Sciatic nerve (tissue), 2 donors: ENCODE measurements around the gene HSFX2. TPM values are rescaled to one million over a fixed set of nuclear protein-coding genes. Genes with fewer than 3 reads are reported as not detected.
"Not testable (repeated sequence)": the region's sequence is repeated elsewhere in the genome, so short reads cannot be mapped to it uniquely, and the experiment has no call there.

Source experiments
- ATAC-seq: fragments of 200-7000 bp; cut with Tn5 transposase; one replicate; pipeline ENCODE4 v1.9.1; 2020; ENCODE audit warnings: mild to moderate bottlenecking, moderate library complexity
- DNase-seq: peaks from one replicate; pipeline ENCODE4 v3.0.0-alpha.2; 2020; ENCODE audit warnings: low spot score
- intact Hi-C: fragments of 100-400 bp; cut with DNase I; formaldehyde crosslinking; loops from one replicate; pipeline ENCODE4 v1.14.2; 2022
- total RNA-seq: library from RNA; stranded (reverse); fragmentation: NEBNext Ultra II Directional; extraction: Animal tissue kit (Norgen Biotek cat#: 25700); gene quantifications from one replicate; pipeline ENCODE4 v1.2.1, GENCODE V29; 2021
- donor health status: DM: no; HTN: no; CAD: no.
- donor health status: DM: no; HTN: no; CAD: no.

HSFX2 gene
- total RNA-seq, 1 donor from 2014 or later, result 0.71 TPM

GRCh38 chrX:149598603-149599002 lies 3.5 kb upstream of the HSFX2 start:
- DNase-seq, intact Hi-C loops, ATAC-seq: not testable (repeated sequence)

GRCh38 chrX:149595943-149596342 lies 829 bp upstream of the HSFX2 start:
- intact Hi-C loops, ATAC-seq, DNase-seq: not testable (repeated sequence)

DNA sequence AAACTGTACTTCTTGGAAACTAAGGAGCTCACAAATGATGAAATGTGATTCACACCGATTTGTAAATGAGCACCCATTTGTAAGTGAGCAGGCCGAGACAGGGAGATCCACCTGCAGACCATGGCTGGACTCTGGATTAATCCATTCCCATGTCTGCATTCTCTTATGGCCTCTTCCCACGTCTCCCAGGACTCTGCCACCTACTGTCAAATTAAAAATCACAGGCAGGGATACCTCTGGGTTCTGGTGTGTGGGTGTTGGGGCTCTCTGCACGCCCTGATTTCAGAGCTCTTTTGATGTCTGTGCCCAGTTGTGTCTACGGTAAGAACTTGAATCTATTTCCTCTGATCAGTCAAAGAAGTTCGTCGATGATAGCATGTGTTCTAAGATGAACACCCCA lies 4.1 kb downstream of the HSFX2 start:
- intact Hi-C loops, DNase-seq, ATAC-seq: not testable (repeated sequence)

DNA sequence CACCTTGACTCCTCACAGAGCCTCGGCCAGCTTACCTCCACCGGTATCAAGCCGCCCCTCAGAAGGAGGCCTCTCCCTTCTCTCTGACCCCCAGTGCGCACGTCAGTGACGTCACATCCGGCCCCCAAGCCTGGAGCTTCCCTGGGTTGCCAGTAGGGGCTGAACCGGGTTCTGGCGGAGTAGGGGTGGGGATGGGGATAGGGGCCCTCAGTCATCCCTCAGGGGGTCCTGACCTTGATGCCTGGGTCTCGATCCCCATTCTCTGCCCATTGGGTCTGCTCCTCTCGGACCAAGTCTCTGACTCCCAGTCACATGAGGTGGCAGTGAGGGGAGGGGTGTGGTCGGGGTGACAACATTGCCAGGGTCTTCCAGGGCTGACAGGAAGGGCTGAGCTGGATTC lies 7.8 kb downstream of the HSFX2 start, which contains the start of gene MAGEA9B:
MAGEA9B (minus strand) TSS at position 101 of the 400 bp plus-strand sequence. CDS start 4,280 bp downstream, outside the sequence.
- intact Hi-C loops, ATAC-seq, DNase-seq: not testable (repeated sequence)

GRCh38 chrX:149585631-149586030 lies 9.5 kb downstream of the HSFX2 start:
- DNase-seq, intact Hi-C loops: not testable (repeated sequence)
- ATAC-seq, result peak; percentile 40

DNA sequence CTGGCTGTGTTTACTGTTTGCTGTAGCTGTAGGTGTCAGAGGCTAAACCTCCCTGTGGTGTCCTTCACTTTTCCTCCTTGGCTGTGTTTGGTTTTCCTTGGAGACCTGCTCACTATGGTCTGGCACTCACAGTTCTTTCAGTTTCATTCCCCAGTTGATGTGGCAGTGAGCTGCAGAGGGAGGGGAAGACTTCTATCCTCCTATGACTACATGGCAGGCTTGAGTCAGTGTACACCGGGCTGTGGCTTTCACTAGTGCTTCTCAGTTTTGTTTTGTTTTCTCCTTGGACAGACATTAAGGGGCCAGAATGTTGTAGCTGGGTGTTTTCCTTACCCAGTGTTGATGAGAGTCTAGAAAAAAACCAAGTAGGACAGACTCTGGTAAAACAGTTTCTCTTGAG lies 21.7 kb downstream of the HSFX2 start:
- DNase-seq, ATAC-seq, intact Hi-C loops: not testable (repeated sequence)

- DNase-seq (no peak), ATAC-seq (no peak)
- intact Hi-C loops, result no loop called here
Observed at GRCh38 chrX:149572743-149573142, 22.4 kb downstream of the HSFX2 start.

DNA sequence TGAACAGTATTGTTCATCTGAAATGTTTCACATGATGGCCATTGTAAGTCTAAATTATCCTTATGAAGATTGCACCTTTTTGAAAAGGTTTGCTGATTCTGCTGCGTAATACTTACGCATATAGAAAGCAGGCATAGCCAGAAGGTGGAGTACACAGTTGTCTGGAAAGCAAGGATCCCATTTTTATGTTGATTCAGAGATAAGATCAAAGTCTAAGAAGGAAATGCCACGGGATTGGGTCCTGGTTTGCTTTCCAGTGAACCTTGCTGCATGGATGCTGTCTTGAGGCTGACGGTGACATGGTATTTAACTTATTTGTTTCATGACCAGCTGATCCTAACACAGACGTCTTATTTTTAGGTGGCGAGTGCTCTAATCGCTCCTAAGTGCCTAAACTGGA lies 23.3 kb downstream of the HSFX2 start:
- DNase-seq (no peak), ATAC-seq (no peak)
- intact Hi-C loops, result no loop called here

DNA sequence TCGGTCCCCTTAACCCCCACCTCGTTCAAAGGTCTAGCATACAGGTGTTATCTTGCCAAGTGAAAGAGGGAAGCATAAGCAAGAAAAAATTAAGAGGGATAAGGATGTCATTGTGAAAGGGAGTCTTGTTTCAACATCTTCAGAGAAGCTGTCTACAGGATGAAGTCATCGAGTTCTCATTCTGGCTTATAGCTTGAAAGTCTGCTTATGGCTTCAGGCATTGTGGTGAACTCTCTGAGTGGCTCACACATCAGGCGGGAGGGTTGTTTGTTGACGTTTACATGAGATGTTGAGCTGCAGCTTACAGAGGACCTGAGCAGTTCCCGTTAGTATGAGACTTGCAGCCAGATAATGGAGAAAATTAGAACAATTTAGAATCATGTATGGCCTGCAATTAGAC lies 24.4 kb downstream of the HSFX2 start:
- DNase-seq, result no peak
- intact Hi-C loops, result no loop called here
- no peak for ATAC-seq

DNA sequence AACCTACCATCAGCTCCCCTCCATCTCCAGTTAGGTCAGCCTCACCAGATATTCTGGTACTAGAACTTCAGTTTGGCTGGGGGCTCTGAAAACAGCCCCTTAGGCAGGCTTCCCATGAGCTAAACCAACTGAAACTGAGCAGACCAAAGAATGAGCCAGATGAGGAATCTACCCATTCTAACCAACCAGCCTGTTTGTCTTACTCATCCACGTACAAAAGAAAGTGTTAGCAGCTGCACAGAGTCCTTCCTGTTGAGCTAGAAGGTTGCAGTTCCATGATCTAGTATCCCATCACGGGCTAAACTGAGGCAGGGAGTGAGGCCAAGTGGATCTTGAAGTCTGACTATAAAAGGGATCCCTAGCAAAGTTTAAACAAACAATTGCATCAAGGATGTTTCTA lies 25.3 kb downstream of the HSFX2 start:
- intact Hi-C loops, result no loop called here
- ATAC-seq (no peak), DNase-seq (no peak)

DNA sequence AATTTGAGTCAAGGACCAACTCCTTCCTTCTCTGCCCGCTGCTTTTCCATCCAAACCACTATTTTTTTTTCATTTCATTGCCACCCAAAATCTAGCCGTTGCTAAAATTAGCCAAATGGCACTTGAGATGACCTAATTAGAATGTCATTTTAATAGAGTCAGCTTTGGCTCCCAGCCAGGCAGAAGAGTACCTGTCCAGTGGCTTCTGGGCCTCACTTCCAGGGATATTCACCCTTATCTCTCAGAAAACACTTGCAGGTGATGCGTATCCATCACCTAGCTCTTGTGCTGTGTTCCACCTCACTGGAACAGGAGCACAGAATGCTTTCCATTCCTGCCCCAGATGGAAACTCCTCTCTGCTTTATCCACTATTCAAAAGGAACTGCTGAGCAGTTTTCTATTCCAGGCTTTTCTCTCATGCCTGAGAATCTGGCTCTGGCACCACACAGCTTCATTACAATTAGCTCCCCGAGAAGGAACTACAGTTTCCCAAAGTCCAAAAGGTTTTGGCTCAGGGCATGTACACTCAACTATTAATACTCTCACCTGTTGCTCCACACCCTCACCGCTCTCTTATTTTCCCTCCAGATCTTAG lies 26.3 kb downstream of the HSFX2 start:
- intact Hi-C loops, result no loop called here
- ATAC-seq (no peak), DNase-seq (no peak)

GRCh38 chrX:149567621-149568417 lies 27.3 kb downstream of the HSFX2 start:
- DNase-seq (no peak), ATAC-seq (no peak)
- intact Hi-C loops, result no loop called here

DNA sequence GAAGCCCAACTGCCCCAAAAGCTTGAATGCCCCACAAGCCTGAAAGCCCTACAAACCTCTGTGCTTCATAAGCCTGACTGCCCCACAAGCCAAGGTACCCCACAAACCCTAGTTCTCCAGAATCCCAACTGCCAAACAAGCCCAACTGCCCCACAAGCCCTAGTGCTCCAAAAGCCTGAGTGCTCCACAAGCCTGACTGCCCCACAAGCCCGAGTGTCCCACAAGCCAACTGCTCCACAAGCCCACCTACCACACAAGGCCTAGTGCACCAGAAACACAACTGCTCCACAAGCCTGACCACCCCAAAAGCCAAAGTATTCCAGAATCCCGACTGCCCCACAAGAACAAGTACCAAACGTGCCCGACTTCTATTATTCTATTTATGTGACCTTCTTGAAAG lies 31.8 kb downstream of the HSFX2 start:
- intact Hi-C loops, result no loop called here
- ATAC-seq (no peak), DNase-seq (no peak)

DNA sequence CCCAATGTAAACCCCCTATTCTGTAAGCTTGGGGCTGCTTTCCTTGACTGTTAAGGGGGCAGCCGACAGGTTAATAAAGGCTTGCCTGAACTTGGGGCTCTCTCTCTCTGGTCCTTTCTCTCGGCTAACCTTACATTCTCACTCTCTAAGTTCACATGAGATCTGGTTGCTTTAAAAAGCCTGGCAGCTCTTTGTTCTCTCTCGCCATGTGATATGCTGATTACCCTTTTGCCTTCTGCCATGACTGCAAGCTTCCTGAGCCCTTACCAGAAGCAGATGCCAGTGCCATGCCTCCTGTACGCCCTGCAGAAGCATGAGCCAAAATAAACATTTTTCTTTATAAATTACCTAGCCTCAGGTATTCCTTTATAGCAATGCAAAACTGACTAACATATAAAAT lies 39.9 kb downstream of the HSFX2 start:
- intact Hi-C loops, DNase-seq, ATAC-seq: not testable (repeated sequence)

DNA sequence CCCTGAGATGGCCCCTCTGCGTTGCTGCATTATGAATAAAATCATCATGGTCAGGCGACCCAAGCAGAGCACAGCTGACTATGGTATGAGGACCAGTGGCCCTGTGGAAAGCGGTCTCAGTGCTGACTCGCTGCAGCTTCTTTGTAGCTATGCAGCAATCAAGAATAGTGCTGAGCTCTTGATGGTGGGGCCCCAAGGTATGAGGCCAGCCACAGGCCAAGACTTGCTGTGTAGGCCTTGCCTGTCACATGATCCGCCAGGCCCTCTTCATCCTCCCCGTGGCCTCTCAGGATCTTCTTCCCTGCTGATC lies 43.2 kb downstream of the HSFX2 start:
- intact Hi-C loops, result not testable (repeated sequence)

DNA sequence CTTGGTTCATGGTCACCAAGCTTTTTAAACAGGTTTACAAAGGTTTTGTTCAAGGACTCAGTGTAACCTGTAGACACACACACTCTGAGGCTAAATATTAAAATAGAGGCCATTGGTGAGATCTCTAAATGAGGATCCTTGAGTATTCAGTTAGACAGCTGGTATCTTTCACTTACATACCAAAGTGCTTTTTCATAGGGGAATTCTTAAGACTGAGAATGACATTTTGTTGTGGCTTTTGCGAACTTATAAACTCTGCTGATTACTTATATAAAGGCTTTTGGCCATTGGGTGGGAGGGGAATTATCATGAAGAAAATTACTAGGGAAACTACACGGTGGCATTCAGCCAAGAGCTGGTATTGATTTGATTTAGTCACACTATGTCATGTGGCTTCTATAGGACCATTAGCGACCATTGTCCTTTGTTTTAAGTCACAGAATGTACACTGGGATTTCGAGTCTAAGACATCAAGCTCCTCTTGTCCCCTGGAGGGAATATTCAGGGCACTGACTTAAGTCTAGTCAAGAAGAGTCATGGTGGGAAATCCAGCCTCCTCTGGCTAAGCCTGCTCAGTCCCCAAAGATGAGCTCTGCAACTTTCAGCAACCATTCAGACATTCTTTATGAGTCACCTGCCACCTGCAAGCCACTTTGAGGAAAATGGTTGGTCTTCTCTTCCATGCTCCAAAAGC lies 43.7 kb downstream of the HSFX2 start:
- DNase-seq, ATAC-seq, intact Hi-C loops: not testable (repeated sequence)

More for the DNA sequence above, 43.2 kb downstream of the HSFX2 start:
- not testable (repeated sequence) for DNase-seq, ATAC-seq

GRCh38 chrX:149550454-149550853 lies 44.7 kb downstream of the HSFX2 start:
- ATAC-seq, DNase-seq, intact Hi-C loops: not testable (repeated sequence)

- intact Hi-C loops, DNase-seq, ATAC-seq: not testable (repeated sequence)
Observed at GRCh38 chrX:149549701-149550100, 45.4 kb downstream of the HSFX2 start, which contains the start of gene HSFX3. TSS of gene HSFX3 (minus strand) at chrX:149549924. CDS start at chrX:149549852, 72 bp downstream.

GRCh38 chrX:149547782-149548181 lies 47.3 kb downstream of the HSFX2 start:
- ATAC-seq, DNase-seq, intact Hi-C loops: not testable (repeated sequence)
